ENCODE data around the gene GRIN2A.

GRCh38 chr16:9977333-9977897, 204.8 kb downstream of the GRIN2A start:
- TF ChIP-seq CTCF (optimal IDR thresholded peaks at IDR 0.05 in 1 of 3, IDR thresholded peaks at IDR 0.05 in 1 of 3, conservative IDR thresholded peaks at IDR 0.05 in 1 of 3; ENCODE audit: extremely low read depth in 1 of 3, insufficient read depth in 2 of 3, low read length in 3 of 3) (no peak), EZH2 (IDR thresholded peaks at IDR 0.05; ENCODE audit: low read length) (no peak)

Measured in keratinocyte (primary cell).